HG03460 (cell line): Measurements from ENCODE around the gene KAT6B.

Source experiments
- ATAC-seq: cut with Tn5 transposase; IDR thresholded peaks from one replicate; pipeline ENCODE4 v1.9.1; 2021; ENCODE audit not compliant: unreplicated experiment

The KAT6B gene

DNA sequence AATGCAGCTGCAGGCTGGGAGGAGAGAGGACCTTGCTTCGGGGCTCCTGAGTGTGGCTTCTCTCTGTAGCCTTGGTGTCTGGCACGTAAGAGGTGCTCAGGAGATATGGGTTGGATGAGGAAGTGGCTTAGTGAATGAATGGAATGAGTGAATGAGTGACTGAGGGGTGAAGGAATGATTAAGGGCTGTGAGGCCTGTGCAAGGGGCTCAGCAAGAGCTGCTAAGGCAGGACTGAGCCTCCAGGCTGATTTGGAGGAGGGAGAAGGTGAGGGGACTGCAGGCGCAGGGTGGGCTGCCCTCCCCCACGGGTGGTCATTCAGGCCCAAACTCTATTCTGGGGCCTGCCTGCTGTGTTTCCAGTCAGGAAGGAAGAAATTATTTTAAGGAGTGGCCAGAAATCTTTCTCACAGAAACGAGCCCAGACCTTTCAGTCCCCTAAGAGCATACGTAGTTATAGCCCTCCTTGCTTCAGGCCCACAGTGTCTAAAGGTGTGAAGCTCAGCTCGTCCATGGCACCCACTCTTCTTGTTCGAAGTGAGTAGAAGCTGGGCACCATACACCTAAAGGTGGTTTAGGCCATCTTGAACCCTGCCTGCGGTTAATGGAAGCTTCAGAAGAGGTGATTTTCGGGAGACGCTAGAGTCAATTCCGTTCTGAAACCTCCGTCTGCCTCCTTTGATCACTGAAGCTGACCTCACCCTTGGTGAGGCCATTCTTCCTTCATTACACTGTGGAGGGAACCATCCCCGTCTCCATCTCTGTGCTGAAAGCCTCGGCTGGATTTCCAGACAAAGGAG, 235.5 kb downstream of the KAT6B start:
- no peak for ATAC-seq

GRCh38 chr10:75062506-75063299, 236.3 kb downstream of the KAT6B start:
- no peak for ATAC-seq

DNA sequence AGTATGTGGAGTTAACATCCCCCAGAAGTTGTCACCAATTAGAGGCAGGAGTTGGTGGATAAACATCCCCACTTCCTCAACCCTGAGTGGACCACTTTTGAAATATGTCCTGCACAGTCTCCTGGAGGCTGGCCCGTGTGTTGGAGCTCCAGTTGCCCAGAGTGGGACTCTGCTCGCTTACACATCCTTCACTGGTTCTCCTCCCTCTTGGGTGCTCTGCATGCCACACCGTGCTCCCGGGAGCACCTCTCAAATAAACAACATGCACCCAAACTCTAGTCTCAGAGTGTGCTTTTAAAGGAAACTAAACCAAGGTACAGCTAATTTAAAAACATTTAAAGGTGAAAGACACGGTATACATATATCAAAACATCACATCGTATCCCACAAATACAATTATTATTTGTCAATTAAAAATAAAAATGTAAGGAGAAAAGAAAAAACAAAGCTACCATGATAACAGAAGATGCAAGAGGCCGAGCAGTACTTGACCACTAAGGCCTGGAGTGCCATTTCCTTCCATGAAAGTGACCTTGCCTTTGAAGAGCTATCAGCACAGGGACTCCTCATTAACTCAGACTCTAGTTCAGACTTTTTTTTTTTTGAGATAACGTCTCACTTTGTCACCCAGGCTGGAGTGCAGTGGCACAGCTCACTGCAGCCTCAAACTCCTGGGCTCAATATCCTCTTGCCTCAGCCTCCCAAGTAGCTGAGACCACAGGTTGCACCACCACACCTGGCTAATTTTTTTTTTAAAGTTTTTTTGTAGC, 237.2 kb downstream of the KAT6B start:
- no peak for ATAC-seq

DNA sequence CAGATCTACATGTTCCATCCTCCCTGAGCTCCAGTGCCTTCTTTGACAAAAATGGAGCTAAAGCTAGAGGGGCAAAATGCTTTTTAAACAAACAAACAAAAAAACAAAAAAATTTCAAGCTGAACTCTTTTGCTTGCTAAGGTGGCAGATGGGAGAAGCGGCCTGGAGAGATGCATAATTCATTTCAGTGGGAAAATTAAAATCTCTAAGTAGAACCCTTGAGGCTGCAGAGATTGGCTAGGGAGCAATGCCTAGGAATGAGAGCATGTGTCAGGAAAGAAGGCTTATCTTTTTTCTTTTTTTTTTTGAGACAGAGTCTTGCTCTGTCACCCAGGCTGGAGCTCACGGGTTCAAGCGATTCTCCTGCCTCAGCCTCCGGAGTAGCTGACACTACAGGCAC, 238.7 kb downstream of the KAT6B start:
- no peak for ATAC-seq

- no peak for ATAC-seq
Measured at GRCh38 chr10:75066271-75066670, 239.9 kb downstream of the KAT6B start.

- no peak for ATAC-seq
Measured at GRCh38 chr10:75067272-75067671, 240.9 kb downstream of the KAT6B start.

DNA sequence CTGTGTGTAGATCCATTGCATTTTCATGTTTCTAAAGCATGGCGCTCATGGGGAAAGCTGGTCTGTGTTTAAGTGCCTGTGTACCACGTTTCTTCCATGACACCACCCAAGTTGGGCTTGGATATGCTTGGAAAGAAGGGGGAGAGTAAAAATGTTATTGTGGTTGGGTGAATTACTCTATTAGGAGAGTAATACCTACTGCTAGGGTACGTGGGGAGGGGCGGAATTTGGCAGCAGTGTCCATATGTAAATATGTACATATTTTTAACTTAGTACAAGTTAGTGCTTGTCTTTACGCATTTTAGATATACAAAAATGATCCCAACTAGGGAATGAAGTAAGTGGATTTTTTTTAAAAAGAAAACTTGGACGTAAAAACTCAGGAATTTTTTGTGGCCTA, 242.1 kb downstream of the KAT6B start:
- no peak for ATAC-seq

DNA sequence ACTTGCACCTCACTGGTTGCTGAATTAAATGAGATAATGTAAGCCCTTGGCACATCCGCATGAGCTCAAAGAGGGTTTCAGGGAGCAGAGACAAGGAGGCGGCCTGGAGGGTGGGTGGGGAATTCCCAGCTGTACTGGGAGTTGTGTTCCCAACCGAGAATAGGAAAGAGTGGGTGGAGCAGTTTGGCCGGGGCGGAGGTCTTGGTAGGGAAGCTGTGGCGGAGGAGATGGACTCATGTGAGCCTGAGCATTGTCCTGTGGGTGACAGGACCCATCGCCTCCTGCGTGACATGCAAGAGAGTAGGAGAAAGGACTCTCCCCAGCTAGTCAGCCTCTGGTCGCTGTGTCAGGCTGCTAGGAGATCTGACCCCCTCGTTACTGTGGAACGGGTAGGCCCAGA, 244.1 kb downstream of the KAT6B start:
- no peak for ATAC-seq

GRCh38 chr10:75070961-75071428, 244.6 kb downstream of the KAT6B start:
- ATAC-seq: no peak

DNA sequence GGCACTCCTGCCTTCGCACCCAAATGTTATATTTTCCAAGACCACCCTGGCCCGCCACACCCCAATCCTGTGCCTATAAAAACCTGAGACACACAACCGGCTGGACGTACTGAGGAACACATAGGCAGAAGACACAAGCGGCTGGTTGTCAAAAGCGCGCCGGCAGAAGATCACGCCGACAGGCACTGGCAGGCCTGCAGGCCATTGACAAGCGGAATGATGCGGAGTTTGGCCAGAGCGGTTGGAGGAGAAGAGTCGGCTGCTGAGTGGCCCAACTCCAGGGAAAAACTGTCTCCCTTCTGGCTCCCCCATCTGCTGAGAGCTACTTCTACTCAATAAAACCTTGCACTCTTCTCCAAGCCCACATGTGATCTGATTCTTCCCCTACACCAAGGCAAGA, 245.4 kb downstream of the KAT6B start:
- ATAC-seq: no peak

- no peak for ATAC-seq
Measured at GRCh38 chr10:75072727-75073126, 246.3 kb downstream of the KAT6B start.

GRCh38 chr10:75073442-75073841, 247.0 kb downstream of the KAT6B start:
- ATAC-seq: no peak

DNA sequence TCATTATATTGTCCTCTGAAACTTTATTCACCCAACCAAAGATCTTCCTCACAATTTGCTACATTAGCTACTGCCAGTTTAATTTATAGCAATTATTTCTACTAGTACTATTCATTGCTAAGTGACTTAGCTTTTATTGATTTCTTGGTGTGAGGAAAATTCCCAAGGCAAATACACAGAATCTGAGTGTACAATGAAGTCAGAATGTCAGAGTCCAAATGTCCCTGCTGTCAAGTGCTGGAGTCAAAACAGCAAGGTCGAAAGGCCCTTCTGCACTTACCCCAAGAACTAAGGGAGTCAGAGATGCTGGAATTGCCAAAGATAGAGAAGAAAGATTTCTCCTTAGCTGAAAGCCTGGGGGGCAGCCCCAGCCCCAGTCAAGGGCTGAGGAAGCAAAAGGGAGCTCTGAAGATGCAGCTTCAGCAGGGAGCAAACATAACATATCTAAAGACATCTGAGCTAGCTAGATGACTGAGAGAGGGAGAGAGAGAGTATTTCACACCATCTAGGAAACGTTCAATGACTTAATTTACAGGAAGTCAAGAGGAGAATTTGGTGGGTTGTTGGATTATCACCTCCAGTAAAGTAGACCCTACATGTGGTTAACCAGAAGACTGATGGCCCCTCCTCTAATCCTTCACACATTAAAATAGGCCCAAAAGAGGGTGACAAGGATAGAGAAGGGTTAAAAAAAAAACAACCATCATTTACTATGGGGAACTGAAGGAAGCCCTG, 248.5 kb downstream of the KAT6B start:
- ATAC-seq: no peak

DNA sequence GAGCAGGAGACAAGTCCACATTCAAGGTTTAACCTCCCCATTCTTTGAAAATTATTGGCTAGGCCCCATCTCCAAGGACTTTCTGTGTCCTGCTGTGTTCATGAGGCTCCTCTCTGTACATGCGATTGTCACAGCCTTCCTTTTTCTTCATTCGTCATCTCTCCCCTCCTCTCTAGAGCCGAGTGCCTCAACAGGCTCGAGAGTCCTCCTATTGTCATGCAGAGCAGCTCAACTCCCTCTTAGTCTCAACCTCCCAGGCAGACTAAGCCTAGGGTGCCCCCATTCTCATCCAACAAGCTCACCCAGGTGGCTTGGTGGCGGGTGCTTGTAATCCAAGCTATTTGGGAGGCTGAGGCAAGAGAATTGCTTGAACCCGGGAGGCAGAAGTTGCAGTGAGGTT, 249.9 kb downstream of the KAT6B start:
- no peak for ATAC-seq

DNA sequence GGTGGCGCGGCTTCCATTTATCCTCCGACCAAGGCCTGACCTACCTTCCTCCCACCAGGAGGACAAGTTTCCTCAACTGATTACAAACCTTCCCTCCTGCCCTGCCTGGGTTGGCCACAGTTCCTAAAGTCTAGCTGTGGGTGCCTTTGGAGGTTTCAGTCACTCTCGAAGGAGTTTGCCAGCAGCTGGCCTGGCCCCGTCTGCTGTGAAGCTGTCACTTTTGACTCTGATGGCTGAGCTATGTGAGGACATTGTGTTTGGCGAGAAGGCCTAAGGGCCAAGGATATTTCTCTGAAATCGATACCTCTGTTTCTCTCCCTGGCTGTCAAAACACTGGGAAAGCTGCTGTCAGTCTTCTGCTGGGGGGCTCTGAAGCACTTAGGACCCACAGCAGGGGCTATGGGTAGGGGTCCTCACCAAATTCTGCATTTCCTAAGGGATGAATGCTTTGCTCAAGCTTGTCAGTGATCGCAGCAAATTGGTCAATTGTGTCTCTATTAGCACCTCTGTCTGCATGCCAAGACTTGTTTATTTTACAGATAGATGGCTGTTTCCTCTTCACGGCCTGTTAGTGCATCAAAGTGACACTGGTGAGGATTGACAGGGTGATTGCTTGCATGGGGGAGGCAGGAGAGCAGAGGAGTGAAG, 253.2 kb downstream of the KAT6B start:
- no peak for ATAC-seq

GRCh38 chr10:75080554-75080953, 254.2 kb downstream of the KAT6B start:
- ATAC-seq: no peak

DNA sequence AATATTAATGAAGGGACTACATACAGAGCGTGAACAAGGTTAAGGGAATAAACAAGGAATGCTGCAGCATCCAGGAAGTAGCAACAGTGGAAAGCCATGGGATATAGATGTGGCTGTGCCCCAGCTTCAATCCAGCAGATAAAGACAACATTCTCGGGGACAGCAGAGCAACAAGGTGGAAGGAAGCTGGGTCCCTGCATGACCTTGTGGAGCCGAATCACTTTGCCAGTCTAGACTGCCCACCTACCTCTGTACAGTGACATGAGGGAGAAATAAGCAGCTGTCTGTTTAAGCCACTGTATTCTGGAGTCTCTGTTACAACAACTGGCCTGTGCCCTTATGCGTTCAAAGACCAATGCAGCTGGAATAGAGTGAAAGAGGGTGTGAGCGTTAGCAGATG, 255.0 kb downstream of the KAT6B start:
- ATAC-seq: no peak
